HEK293 (cell line): ENCODE results near the gene PRRT1.
A peak's percentile ranks its signal among the peaks of the same experiment; 100 is the strongest.

Experiments
- BCL6B ChIP-seq: fragments of 450-650 bp; formaldehyde crosslinking; IDR thresholded peaks from 2 replicates; pipeline ENCODE4 v1.5.1; 2017; ENCODE audit warnings: missing biosample characterization, missing genetic modification characterization
- KLF17 ChIP-seq: fragments of 450-650 bp; formaldehyde crosslinking; IDR thresholded peaks from 2 replicates; pipeline ENCODE4 v1.5.1; 2016; ENCODE audit warnings: missing biosample characterization, missing genetic modification characterization
- KLF7 ChIP-seq: fragments of 450-650 bp; formaldehyde crosslinking; IDR thresholded peaks from 2 replicates; pipeline ENCODE4 v1.5.1; 2016; ENCODE audit warnings: missing biosample characterization, missing genetic modification characterization, borderline replicate concordance
- MEIS1 ChIP-seq: sonication (generic); formaldehyde crosslinking; IDR thresholded peaks from 2 replicates; pipeline ENCODE4 v1.8.1; 2022; ENCODE audit warnings: missing genetic modification reagents, mild to moderate bottlenecking, borderline replicate concordance
- PRDM10 ChIP-seq: fragments of 450-650 bp; formaldehyde crosslinking; IDR thresholded peaks from 2 replicates; pipeline ENCODE4 v1.5.1; 2016; ENCODE audit warnings: missing biosample characterization, missing genetic modification characterization
- PRDM2 ChIP-seq: fragments of 450-650 bp; formaldehyde crosslinking; IDR thresholded peaks from 2 replicates; pipeline ENCODE4 v1.5.1; 2016; ENCODE audit warnings: missing biosample characterization, missing genetic modification characterization, borderline replicate concordance
- SP3 ChIP-seq: fragments of 450-650 bp; formaldehyde crosslinking; IDR thresholded peaks from 2 replicates; pipeline ENCODE4 v1.5.1; 2016; ENCODE audit warnings: missing biosample characterization, missing genetic modification characterization
- TCF7L2 ChIP-seq: IDR thresholded peaks from 2 replicates; pipeline ENCODE4 v1.6.1; 2011; ENCODE audit warnings: low read depth, mild to moderate bottlenecking, inconsistent platforms, low read length, moderate library complexity, borderline replicate concordance
- ZBTB10 ChIP-seq: fragments of 450-650 bp; formaldehyde crosslinking; IDR thresholded peaks from 2 replicates; pipeline ENCODE4 v1.5.1; 2016; ENCODE audit warnings: missing biosample characterization, missing genetic modification characterization
- ZNF140 ChIP-seq: fragments of 450-650 bp; formaldehyde crosslinking; IDR thresholded peaks from 2 replicates; pipeline ENCODE4 v1.5.1; 2016; ENCODE audit warnings: missing biosample characterization, missing genetic modification characterization
- ZNF155 ChIP-seq: fragments of 450-650 bp; formaldehyde crosslinking; IDR thresholded peaks from 2 replicates; pipeline ENCODE4 v1.5.1; 2016; ENCODE audit warnings: missing biosample characterization, missing genetic modification characterization
- ZNF169 ChIP-seq: fragments of 450-650 bp; formaldehyde crosslinking; IDR thresholded peaks from 2 replicates; pipeline ENCODE4 v1.5.1; 2016; ENCODE audit warnings: missing biosample characterization, missing genetic modification characterization
- ZNF274 ChIP-seq, 2 experiments: fragments of 200-500 bp in 1 of 2; fragments of 450-650 bp in 1 of 2; sonication (Bioruptor generic) in 1 of 2; formaldehyde crosslinking in 1 of 2; IDR thresholded peaks; 2 replicates each; pipeline versions ENCODE4 v1.5.1 to v1.6.1; 2014 to 2016; ENCODE audit warnings: borderline replicate concordance in 1 of 2, inconsistent platforms in 1 of 2, low read length in 1 of 2, missing biosample characterization in 1 of 2, missing genetic modification characterization in 1 of 2
- ZNF292 ChIP-seq: fragments of 450-650 bp; formaldehyde crosslinking; IDR thresholded peaks from 2 replicates; pipeline ENCODE4 v1.5.1; 2016; ENCODE audit warnings: low read depth, missing biosample characterization, missing genetic modification characterization, borderline replicate concordance
- ZNF311 ChIP-seq: fragments of 450-650 bp; formaldehyde crosslinking; IDR thresholded peaks from 2 replicates; pipeline ENCODE4 v1.5.1; 2017; ENCODE audit warnings: missing biosample characterization, missing genetic modification characterization, borderline replicate concordance
- ZNF404 ChIP-seq: fragments of 450-650 bp; formaldehyde crosslinking; IDR thresholded peaks from 2 replicates; pipeline ENCODE4 v1.5.1; 2017; ENCODE audit warnings: missing biosample characterization, missing genetic modification characterization
- ZNF513 ChIP-seq: fragments of 450-650 bp; IDR thresholded peaks from 2 replicates; pipeline ENCODE4 v1.5.1; 2018; ENCODE audit warnings: missing biosample characterization, missing genetic modification characterization
- ZNF747 ChIP-seq: fragments of 450-650 bp; formaldehyde crosslinking; IDR thresholded peaks from 2 replicates; pipeline ENCODE4 v1.5.1; 2016; ENCODE audit warnings: missing biosample characterization, missing genetic modification characterization
- ZNF785 ChIP-seq: fragments of 450-650 bp; formaldehyde crosslinking; IDR thresholded peaks from 2 replicates; pipeline ENCODE4 v1.5.1; 2016; ENCODE audit warnings: missing biosample characterization, missing genetic modification characterization
- ZNF830 ChIP-seq: fragments of 450-650 bp; IDR thresholded peaks from 2 replicates; pipeline ENCODE4 v1.5.0; 2018; ENCODE audit warnings: missing biosample characterization, missing genetic modification characterization, low read depth, mild to moderate bottlenecking, moderate library complexity

PRRT1 gene

GRCh38 chr6:32176476-32177182, 24.9 kb upstream of the PRRT1 start (continued):
- TF ChIP-seq PRDM2 (tag by site-specific recombination) (peak; percentile 32; the same call in 1 of the 2 replicates), ZNF747 (no peak), ZNF140 (no peak), MEIS1 (CRISPR knock-in tag) (no peak), BCL6B (no peak), ZNF292 (tag by site-specific recombination) (no peak), ZBTB10 (tag by site-specific recombination) (no peak; the same call in 1 of the 2 replicates), ZNF404 (tag by site-specific recombination) (no peak), ZNF830 (no peak), PRDM10 (tag by site-specific recombination) (peak; percentile 95), ZNF169 (tag by site-specific recombination) (no peak), ZNF155 (no peak), KLF17 (tag by site-specific recombination) (peak; percentile 32), ZNF513 (tag by site-specific recombination) (no peak), SP3 (tag by site-specific recombination) (no peak), ZNF311 (tag by site-specific recombination) (no peak), KLF7 (tag by site-specific recombination) (no peak; the same call in 1 of the 2 replicates), ZNF274 (IDR thresholded peaks at IDR 0.05; ENCODE audit: low read length) (no peak), ZNF274 (tag by site-specific recombination; IDR thresholded peaks at IDR 0.05; ENCODE audit: borderline replicate concordance) (no peak), TCF7L2 (no peak), ZNF785 (tag by site-specific recombination) (no peak)
